ENCODE measurements around the gene CBARP. TPM values are rescaled to one million over a fixed set of nuclear protein-coding genes. Genes with fewer than 3 reads are reported as not detected.

The CBARP gene
- total RNA-seq, 4 donors from 2014 or later, result 0.58 to 1.0 (median 0.99) TPM; not detected in 1

- intact Hi-C loops (cut with DNase I), result no loop called here
- WGBS, result 79% methylated on average over 11 of the region's 38 CpGs
- peaks cover 12 to 67% (median 65%) of the 10 kb centered on the region in 4 donors for H3K36me3 ChIP-seq
- no peak overlapping the region for H3K4me3 ChIP-seq
- H3K27me3 ChIP-seq, result no peaks in the 10 kb centered on the region
- DNase-seq (ENCODE audit: extremely low spot score), result no peak
- H3K9me3 ChIP-seq, result no peaks in the 10 kb centered on the region
- peak; percentile 47 to 84 (median 59) for TF ChIP-seq CTCF (IDR thresholded peaks at IDR 0.05)
- peak; percentile 21 to 38 for TF ChIP-seq POLR2AphosphoS5 (IDR thresholded peaks at IDR 0.05)
- TF ChIP-seq EP300 (IDR thresholded peaks at IDR 0.05), result no peak
- TF ChIP-seq POLR2A (IDR thresholded peaks at IDR 0.05; ENCODE audit: low read depth), result no peak
- peaks cover 55 to 68% (median 63%) of the 10 kb centered on the region in 4 donors for H3K4me1 ChIP-seq
- H3K27ac ChIP-seq (replicated peaks in 1 of 4), result peak overlapping the region in 3 of 4 donors; percentile 30 to 42 (median 32)
Measured at GRCh38 chr19:1220976-1221903, 16.6 kb downstream of the CBARP start.

GRCh38 chr19:1220477-1220930 is 17.3 kb downstream of the CBARP start:
- H3K36me3 ChIP-seq, result peaks cover 10 to 60% (median 58%) of the 10 kb centered on the region in 4 donors
- TF ChIP-seq EP300 (IDR thresholded peaks at IDR 0.05) (no peak), CTCF (IDR thresholded peaks at IDR 0.05) (no peak), POLR2A (IDR thresholded peaks at IDR 0.05; ENCODE audit: low read depth) (no peak), POLR2AphosphoS5 (IDR thresholded peaks at IDR 0.05) (no peak)
- H3K4me3 ChIP-seq, result no peak overlapping the region
- H3K27me3 ChIP-seq, result no peaks in the 10 kb centered on the region
- peaks cover 62 to 75% (median 70%) of the 10 kb centered on the region in 4 donors for H3K4me1 ChIP-seq
- no CpG with 5 or more reads among the region's 33 CpGs for WGBS
- H3K27ac ChIP-seq (replicated peaks in 1 of 4), result peak overlapping the region in 1 of 4 donors; percentile 34
- no peaks in the 10 kb centered on the region for H3K9me3 ChIP-seq
- no peak for DNase-seq (ENCODE audit: extremely low spot score)
- intact Hi-C loops (cut with DNase I), result no loop called here

- no peaks in the 10 kb centered on the region for H3K27me3 ChIP-seq
- H3K36me3 ChIP-seq, result peaks cover 10 to 54% (median 52%) of the 10 kb centered on the region in 4 donors
- DNase-seq (ENCODE audit: extremely low spot score), result no peak
- no peak overlapping the region for H3K4me3 ChIP-seq
- WGBS, result 89% methylated on average over 14 of the region's 19 CpGs
- H3K4me1 ChIP-seq, result peaks cover 68 to 81% (median 76%) of the 10 kb centered on the region in 4 donors
- peak overlapping the region in 2 of 4 donors; percentile 8 to 34 for H3K27ac ChIP-seq (replicated peaks in 1 of 4)
- no peak for TF ChIP-seq POLR2AphosphoS5 (IDR thresholded peaks at IDR 0.05)
- no peak for TF ChIP-seq POLR2A (IDR thresholded peaks at IDR 0.05; ENCODE audit: low read depth)
- intact Hi-C loops (cut with DNase I), result no loop called here
- no peaks in the 10 kb centered on the region for H3K9me3 ChIP-seq
Measured at GRCh38 chr19:1219786-1220476, 17.9 kb downstream of the CBARP start.

- intact Hi-C loops (cut with DNase I), result no loop called here
- H3K27ac ChIP-seq (replicated peaks in 1 of 4), result peak overlapping the region; percentile 80 to 85 (median 82)
Measured at GRCh38 chr19:1218751-1219567, 18.8 kb downstream of the CBARP start.

More at GRCh38 chr19:1218751-1219567, 18.8 kb downstream of the CBARP start:
- peaks cover 10 to 44% (median 43%) of the 10 kb centered on the region in 4 donors for H3K36me3 ChIP-seq
- 88% methylated on average over 19 of the region's 37 CpGs for WGBS
- no peak for DNase-seq (ENCODE audit: extremely low spot score)
- no peaks in the 10 kb centered on the region for H3K27me3 ChIP-seq
- no peak overlapping the region for H3K4me3 ChIP-seq
- H3K9me3 ChIP-seq, result no peaks in the 10 kb centered on the region
- H3K4me1 ChIP-seq, result peaks cover 78 to 91% (median 85%) of the 10 kb centered on the region in 4 donors
- TF ChIP-seq EP300 (IDR thresholded peaks at IDR 0.05) (no peak), POLR2A (IDR thresholded peaks at IDR 0.05; ENCODE audit: low read depth) (no peak), CTCF (IDR thresholded peaks at IDR 0.05) (no peak), POLR2AphosphoS5 (IDR thresholded peaks at IDR 0.05) (no peak)

All from esophagus muscularis mucosa (tissue), 4 donors.